NOMO-1 treated with DMSO at 0.1 percent for 48 hours (cell line): ENCODE data around the gene DOHH.

Experiments
- DNase-seq: peaks from one replicate; lab custom pipeline; 2025; ENCODE audit not compliant: unreplicated experiment; lab: John Stamatoyannopoulos, UW

DOHH gene

GRCh38 chr19:3505598-3506383 lies 5.3 kb upstream of the DOHH start, which contains the start of gene FZR1:
FZR1 (plus strand) TSS chr19:3506311; CDS start chr19:3522990, 16,679 bp downstream.
- peak; percentile 94 for DNase-seq

GRCh38 chr19:3504735-3505134 lies 4.3 kb upstream of the DOHH start:
- no peak for DNase-seq

- no peak for DNase-seq
Observed at GRCh38 chr19:3503036-3503572, 2.6 kb upstream of the DOHH start.

- no peak for DNase-seq
Observed at GRCh38 chr19:3501780-3502179, 1.3 kb upstream of the DOHH start.

- no peak for DNase-seq
Observed at GRCh38 chr19:3499738-3500428, 591 bp downstream of the DOHH start.

- DNase-seq = no peak
Observed at GRCh38 chr19:3497757-3498520, 2.5 kb downstream of the DOHH start.

- no peak for DNase-seq
Observed at GRCh38 chr19:3496392-3497273, 3.8 kb downstream of the DOHH start.

- DNase-seq = no peak
Observed at GRCh38 chr19:3494559-3494958, 5.9 kb downstream of the DOHH start.

GRCh38 chr19:3494051-3494450 lies 6.4 kb downstream of the DOHH start:
- no peak for DNase-seq

GRCh38 chr19:3493651-3494050 lies 6.8 kb downstream of the DOHH start:
- no peak for DNase-seq

GRCh38 chr19:3492919-3493318 lies 7.6 kb downstream of the DOHH start:
- no peak for DNase-seq

GRCh38 chr19:3492131-3492839 lies 8.2 kb downstream of the DOHH start:
- DNase-seq = no peak

- DNase-seq = no peak
Observed at GRCh38 chr19:3491396-3492119, 8.9 kb downstream of the DOHH start.

GRCh38 chr19:3483226-3483628 lies 17.2 kb downstream of the DOHH start, which contains the start of gene SMIM44:
SMIM44 (minus strand) TSS chr19:3483441; CDS start chr19:3483403, 38 bp downstream.
- DNase-seq = no peak

- no peak for DNase-seq
Observed at GRCh38 chr19:3482507-3483225, 17.8 kb downstream of the DOHH start.

GRCh38 chr19:3481241-3482090 lies 19.0 kb downstream of the DOHH start:
- DNase-seq = no peak

- no peak for DNase-seq
Observed at GRCh38 chr19:3480383-3481091, 19.9 kb downstream of the DOHH start, which contains the start of gene SMIM24. SMIM24 (minus strand) TSS chr19:3480525; CDS start chr19:3480463, 62 bp downstream.
